Ascending aorta (tissue), 2 donors: ENCODE measurements around the gene SALL4. TPM values are rescaled to one million over a fixed set of nuclear protein-coding genes. Genes with fewer than 3 reads are reported as not detected.
"Not testable (repeated sequence)": the region's sequence is repeated elsewhere in the genome, so short reads cannot be mapped to it uniquely, and the experiment has no call there.

Experiments used
- DNase-seq, 2 donors: peaks; one replicate each; pipeline ENCODE4 v3.0.0-alpha.2; 2019; ENCODE audit warnings: low spot score in 2 of 2
- H3K27ac ChIP-seq, 2 donors: fragments of 200-600 bp; sonication (generic); one replicate each; pipeline ENCODE4 v1.5.1; 2016 to 2017; ENCODE audit warnings: mild to moderate bottlenecking in 1 of 2
- H3K27me3 ChIP-seq: fragments of 200-600 bp; sonication (generic); one replicate; pipeline ENCODE4 v1.5.1; 2017
- H3K36me3 ChIP-seq, 2 donors: fragments of 200-600 bp; sonication (generic); one replicate each; pipeline ENCODE4 v1.5.1; 2016
- H3K4me1 ChIP-seq, 2 donors: fragments of 200-600 bp; sonication (generic); one replicate each; pipeline ENCODE4 v1.5.1; 2016 to 2017; ENCODE audit warnings: mild to moderate bottlenecking in 1 of 2
- H3K4me3 ChIP-seq, 2 donors: fragments of 200-600 bp; sonication (generic); one replicate each; pipeline ENCODE4 v1.5.1; 2016 to 2017; ENCODE audit warnings: mild to moderate bottlenecking in 1 of 2
- H3K9me3 ChIP-seq, 2 donors: fragments of 200-600 bp; sonication (generic); one replicate each; pipeline ENCODE4 v1.5.1; 2016
- CTCF ChIP-seq, 3 experiments: fragments of 200-600 bp in 2 of 3; fragments of 450-650 bp in 1 of 3; sonication (generic) in 2 of 3; IDR thresholded peaks; one replicate each; pipeline ENCODE4 v1.5.1; 2016 to 2019; ENCODE audit warnings: antibody characterized with exemption in 3 of 3, mild to moderate bottlenecking in 1 of 3, moderate library complexity in 1 of 3
- intact Hi-C: fragments of 100-400 bp; cut with DNase I; formaldehyde crosslinking; loops from one replicate; pipeline ENCODE4 v1.15.1; 2023
- total RNA-seq: library from RNA; depleted of rRNA; stranded (reverse); fragments of >200 nt; gene quantifications from one replicate; pipeline ENCODE4 v1.1.0, GENCODE V29; 2016

SALL4 gene
- total RNA-seq, 1 donor from 2014 or later: not detected

- Histone ChIP-seq H3K4me3 (no peak overlapping the region), H3K4me1 (peaks cover 0 to 5% of the 10 kb centered on the region in 2 donors), H3K9me3 (no peaks in the 10 kb centered on the region), H3K36me3 (no peaks in the 10 kb centered on the region), H3K27ac (no peak overlapping the region), H3K27me3 (no peaks in the 10 kb centered on the region)
- DNase-seq: no peak
- no peak for TF ChIP-seq CTCF (IDR thresholded peaks at IDR 0.05)
- intact Hi-C loops: loop anchor here (10.0 kb wide), 2 partner anchors 195 to 395 kb away; no protein-coding TSS in a partner anchor
These were observed 42.4 kb downstream of the SALL4 start for GRCh38 chr20:51759769-51760510.

DNA sequence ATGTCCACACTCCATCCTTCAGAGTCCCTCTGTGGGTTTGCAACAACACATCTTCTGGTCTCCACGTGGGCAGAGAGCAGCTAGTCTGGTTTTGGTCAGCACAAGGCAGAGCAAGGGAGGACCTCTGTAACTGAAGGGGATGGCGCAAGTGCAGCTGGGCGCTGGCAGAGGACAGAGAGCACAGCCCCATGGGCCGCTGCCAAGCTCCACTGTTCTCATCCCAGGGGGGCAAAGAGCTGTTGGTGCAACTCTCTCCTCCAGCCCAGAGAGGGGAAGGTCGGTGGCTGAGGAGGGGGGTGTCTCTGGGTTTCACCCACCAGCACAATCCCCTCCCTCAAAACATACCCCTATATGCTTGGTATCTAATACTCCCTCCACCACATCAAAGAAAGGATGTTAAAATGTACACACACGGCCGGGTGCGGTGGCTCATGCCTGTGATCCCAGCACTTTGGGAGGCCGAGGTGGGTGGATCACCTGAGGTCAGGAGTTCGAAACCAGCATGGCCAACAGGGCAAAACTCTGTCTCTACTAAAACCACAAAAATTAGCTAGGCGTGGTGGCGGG lies 43.3 kb downstream of the SALL4 start:
- Histone ChIP-seq H3K27ac (peak overlapping the region in 1 of 2 donors; percentile 22), H3K27me3 (no peaks in the 10 kb centered on the region), H3K4me1 (peaks cover 0 to 5% of the 10 kb centered on the region in 2 donors), H3K9me3 (no peaks in the 10 kb centered on the region), H3K4me3 (no peak overlapping the region), H3K36me3 (no peaks in the 10 kb centered on the region)
- peak in 1 of 2 donors; percentile 70 for DNase-seq
- no peak for TF ChIP-seq CTCF (IDR thresholded peaks at IDR 0.05)
- intact Hi-C loops: loop anchor here (10.0 kb wide), 2 partner anchors 194 to 394 kb away; no protein-coding TSS in a partner anchor

DNA sequence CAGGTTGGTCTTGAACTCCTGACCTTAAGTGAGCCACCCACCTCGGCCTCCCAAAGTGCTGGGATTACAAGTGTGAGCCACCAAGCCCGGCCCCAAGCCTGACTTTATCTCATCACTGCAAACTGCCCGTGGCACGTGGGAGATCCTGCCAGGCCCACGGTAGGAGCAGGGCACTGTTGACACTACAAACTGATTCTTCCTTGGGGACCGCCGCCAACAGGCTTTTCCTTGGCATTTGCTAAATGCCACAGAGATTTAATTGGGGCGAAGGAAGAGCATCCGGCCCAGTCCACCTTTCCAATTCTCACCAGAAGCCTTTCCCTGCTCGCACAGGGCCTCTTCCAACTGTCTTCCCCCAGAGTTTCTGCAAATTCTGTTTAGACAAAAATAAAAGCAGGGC lies 45.1 kb downstream of the SALL4 start:
- no peak overlapping the region for H3K4me3 ChIP-seq
- no peak overlapping the region for H3K27ac ChIP-seq
- intact Hi-C loops: loop anchor here (10.0 kb wide), 2 partner anchors 192 to 392 kb away; no protein-coding TSS in a partner anchor

GRCh38 chr20:51756653-51757052 lies 45.7 kb downstream of the SALL4 start:
- Histone ChIP-seq H3K9me3 (no peaks in the 10 kb centered on the region), H3K27ac (no peak overlapping the region), H3K4me1 (peaks cover 0 to 17% of the 10 kb centered on the region in 2 donors), H3K27me3 (no peaks in the 10 kb centered on the region), H3K36me3 (no peaks in the 10 kb centered on the region), H3K4me3 (no peak overlapping the region)
- no peak for TF ChIP-seq CTCF (IDR thresholded peaks at IDR 0.05)
- intact Hi-C loops: loop anchor here (10.0 kb wide), 2 partner anchors 192 to 392 kb away; no protein-coding TSS in a partner anchor
- no peak for DNase-seq

More for the DNA sequence above, 45.1 kb downstream of the SALL4 start:
- H3K9me3 ChIP-seq: no peaks in the 10 kb centered on the region
- H3K4me1 ChIP-seq: peaks cover 0 to 12% of the 10 kb centered on the region in 2 donors
- DNase-seq: no peak
- no peaks in the 10 kb centered on the region for H3K36me3 ChIP-seq
- no peak for TF ChIP-seq CTCF (IDR thresholded peaks at IDR 0.05)
- H3K27me3 ChIP-seq: no peaks in the 10 kb centered on the region

- H3K9me3 ChIP-seq, H3K36me3 ChIP-seq, H3K27me3 ChIP-seq, H3K4me3 ChIP-seq, DNase-seq: not testable (repeated sequence)
- intact Hi-C loops: loop anchor here (5.0 to 10.0 kb wide), 5 partner anchors 121 to 439 kb away; partner anchors contain the start of gene ZFP64
- H3K4me1 ChIP-seq: peaks cover 4 to 33% of the 10 kb centered on the region in 2 donors
- peak overlapping the region; percentile 82 to 90 for H3K27ac ChIP-seq
These were observed 49.1 kb downstream of the SALL4 start for GRCh38 chr20:51753220-51753619.
